GM12875 (cell line): Measurements from ENCODE around the gene FBL.

Source experiments
- H3K4me3 ChIP-seq: one replicate; pipeline ENCODE4 v1.5.1; 2011; ENCODE audit warnings: low read depth, low read length, control low read depth
- TF ChIP-seq, protein P1 (sequence below): IDR thresholded peaks from 2 replicates; pipeline ENCODE4 v1.5.1; 2011; ENCODE audit warnings: low read depth, mild to moderate bottlenecking, control low read depth, inconsistent platforms, low read length, moderate library complexity, borderline replicate concordance; ENCODE audit not compliant: insufficient read depth

Gene FBL

DNA sequence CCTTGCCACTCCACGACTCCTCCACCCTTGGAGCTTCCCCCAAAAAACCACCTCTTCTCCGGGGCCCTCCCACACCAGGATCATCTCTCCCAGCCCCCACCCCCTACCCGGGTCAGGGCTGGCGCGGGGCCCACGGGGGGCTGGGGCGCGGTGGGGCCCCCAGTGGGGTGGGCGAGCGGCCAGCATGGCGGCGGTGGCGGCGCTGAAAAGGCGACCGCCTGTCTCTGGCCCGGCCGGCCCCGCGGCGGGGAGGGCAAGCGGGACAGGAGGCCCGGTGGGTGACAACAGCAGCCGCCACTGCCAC, 13.1 kb downstream of the FBL start:
- H3K4me3 ChIP-seq = peak overlapping the region; percentile 90
- TF ChIP-seq, protein P1, sequence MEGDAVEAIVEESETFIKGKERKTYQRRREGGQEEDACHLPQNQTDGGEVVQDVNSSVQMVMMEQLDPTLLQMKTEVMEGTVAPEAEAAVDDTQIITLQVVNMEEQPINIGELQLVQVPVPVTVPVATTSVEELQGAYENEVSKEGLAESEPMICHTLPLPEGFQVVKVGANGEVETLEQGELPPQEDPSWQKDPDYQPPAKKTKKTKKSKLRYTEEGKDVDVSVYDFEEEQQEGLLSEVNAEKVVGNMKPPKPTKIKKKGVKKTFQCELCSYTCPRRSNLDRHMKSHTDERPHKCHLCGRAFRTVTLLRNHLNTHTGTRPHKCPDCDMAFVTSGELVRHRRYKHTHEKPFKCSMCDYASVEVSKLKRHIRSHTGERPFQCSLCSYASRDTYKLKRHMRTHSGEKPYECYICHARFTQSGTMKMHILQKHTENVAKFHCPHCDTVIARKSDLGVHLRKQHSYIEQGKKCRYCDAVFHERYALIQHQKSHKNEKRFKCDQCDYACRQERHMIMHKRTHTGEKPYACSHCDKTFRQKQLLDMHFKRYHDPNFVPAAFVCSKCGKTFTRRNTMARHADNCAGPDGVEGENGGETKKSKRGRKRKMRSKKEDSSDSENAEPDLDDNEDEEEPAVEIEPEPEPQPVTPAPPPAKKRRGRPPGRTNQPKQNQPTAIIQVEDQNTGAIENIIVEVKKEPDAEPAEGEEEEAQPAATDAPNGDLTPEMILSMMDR = no peak

DNA sequence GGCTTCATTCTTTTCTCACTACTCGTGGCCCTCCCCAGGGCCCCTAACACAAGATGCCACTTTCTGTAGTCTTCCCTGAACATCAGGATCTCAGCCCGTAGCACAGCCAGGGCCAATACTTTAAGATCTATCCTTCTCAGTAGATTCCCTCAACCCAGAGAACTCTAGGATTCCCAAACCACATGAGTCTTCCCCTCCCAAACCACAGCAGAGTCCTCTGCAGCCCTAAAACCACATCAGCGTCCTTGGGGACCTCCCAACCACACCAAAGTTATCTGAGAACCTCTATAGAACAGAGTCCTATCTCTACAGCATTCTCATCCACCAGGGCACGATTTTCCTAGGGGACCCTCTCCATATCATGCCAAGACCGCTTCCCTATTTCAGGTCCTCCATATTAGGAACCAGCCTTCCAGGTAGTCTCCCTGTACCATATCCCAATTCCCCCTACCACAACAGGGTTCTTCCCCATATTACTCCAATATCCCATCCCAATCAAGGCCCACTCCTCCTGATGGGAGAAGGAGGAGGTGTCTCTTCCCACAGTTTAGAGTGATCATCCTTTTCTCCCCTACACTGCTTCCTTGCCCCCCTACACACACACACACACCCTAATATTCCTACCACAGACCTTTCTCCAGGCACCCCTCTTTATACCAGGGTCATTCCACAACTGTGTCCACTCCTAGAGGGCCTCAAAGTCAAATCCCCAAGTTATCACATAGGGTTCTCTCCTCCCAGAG, 13.7 kb downstream of the FBL start:
- peak overlapping the region; percentile 90 for H3K4me3 ChIP-seq
- TF ChIP-seq, protein P1 = no peak

DNA sequence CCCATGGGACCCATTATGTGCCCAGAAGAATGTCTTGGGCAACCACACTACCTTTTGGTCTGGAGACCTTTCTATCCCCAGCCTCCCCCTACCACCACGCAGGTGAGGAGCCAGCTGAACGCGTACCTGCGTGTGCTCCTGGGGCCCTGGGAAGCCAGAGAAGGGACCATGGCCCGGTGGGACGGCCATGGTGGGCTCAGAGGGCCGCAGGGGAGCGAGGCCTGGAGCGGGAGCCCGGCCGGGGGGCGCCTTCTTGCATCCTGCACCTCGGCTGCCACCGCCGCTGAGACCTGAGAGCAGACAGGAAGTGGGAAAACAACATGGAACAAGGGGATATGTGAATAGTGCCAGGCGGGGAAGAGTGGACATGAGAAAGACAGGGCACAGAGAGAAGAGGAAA, 14.5 kb downstream of the FBL start:
- no peak overlapping the region for H3K4me3 ChIP-seq
- TF ChIP-seq, protein P1 = no peak

DNA sequence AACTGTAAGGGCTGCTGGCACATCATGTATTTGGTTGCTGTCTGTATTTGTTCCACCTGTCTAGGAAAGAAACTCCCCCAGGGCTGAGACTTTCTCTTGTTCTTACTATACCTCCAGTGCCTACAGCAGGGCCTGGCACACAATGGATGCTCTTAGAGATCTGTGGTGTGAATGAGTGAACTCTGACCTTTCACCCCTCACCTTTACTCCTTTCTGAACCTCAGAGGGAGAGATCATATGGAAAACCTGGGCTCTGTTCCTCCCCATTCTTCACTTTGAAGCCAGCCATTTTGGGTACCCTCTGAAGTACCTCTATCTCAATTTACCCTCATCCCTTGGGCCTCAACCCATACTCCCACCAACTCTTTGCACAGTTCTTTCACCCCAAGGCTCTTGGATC, 15.3 kb downstream of the FBL start:
- H3K4me3 ChIP-seq = no peak overlapping the region
- TF ChIP-seq, protein P1 = no peak

DNA sequence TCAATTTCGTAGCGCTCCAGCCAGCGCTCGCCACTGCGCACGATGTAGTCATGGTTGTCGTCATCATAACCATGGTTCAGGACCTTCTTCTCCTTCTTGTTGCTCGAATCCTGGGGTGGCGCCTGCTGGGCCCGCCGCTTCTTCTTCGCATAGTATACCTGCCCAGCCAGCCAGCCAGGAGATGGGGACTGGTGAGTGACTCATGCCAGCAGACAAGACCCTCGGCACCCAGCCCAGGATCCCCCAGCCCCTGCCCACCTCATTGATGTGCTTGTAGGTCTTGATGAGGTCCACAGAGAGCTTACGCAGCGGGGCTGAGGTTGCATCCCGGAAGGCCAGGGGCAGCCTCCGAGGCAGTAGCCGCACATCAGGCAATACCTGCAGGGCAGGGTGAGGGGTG, 15.8 kb downstream of the FBL start:
- no peak overlapping the region for H3K4me3 ChIP-seq
- TF ChIP-seq, protein P1 = no peak

DNA sequence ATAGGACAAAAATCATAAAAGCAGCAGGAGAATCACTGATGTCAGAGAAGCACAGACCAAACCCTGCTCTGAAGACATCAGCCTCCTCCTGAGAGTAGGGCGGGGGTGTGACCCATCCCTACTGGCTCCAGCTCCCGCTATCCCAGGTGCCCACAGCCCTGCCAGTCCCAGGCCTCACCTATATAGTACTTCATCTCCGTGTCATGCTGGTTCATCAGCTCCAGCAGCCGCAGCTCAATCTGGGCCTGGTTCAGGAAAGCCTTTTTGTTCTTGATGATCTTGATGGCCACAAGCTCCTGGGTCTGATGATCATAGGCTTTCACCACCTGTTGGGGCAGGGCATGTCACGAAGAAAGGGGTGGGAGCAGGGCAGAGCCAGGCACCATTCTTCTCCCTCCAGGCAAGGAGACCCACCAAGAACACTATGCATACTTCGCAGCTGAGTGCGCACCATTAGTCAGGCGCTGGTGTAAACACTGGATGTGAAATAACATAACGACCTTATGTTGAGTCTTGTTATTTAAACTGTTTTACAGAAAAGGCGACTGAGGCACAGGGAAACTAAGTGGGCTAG, 16.4 kb downstream of the FBL start:
- TF ChIP-seq, protein P1 = no peak
- H3K4me3 ChIP-seq = no peak overlapping the region

DNA sequence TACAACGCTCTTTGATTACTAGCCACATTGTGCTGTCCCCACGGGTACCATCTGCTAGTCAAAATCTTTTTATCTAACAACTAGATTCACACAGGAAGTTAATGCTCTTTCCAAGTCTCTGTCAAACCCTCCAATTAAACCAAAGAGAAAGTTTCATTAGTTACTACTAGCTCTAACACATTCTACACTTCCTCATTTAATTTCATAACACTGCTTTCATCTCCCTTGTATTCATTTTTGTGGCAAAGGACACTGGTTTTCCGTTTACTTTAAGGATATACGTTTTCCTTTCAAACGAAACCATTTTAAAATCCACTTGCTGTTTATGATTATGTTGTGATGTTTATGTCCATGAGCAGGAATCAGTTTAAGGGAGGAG, 17.5 kb downstream of the FBL start:
- TF ChIP-seq, protein P1 = no peak
- no peak overlapping the region for H3K4me3 ChIP-seq
